Thoracic aorta (tissue), 2 donors: Measurements from ENCODE around the gene ARMC9. TPM values are rescaled to one million over a fixed set of nuclear protein-coding genes. Genes with fewer than 3 reads are reported as not detected.
A peak's percentile ranks its signal among the peaks of the same experiment; 100 is the strongest.

Experiments
- ATAC-seq: fragments of 150-250 bp; one replicate; pipeline ENCODE4 v1.8.0; 2017; ENCODE audit warnings: low read depth; ENCODE audit not compliant: insufficient number of reproducible peaks, low FRiP score
- DNase-seq: peaks from one replicate; pipeline ENCODE4 v3.0.0-alpha.2; 2020; ENCODE audit warnings: low spot score
- H3K27ac ChIP-seq, 2 donors: fragments of 200-600 bp; sonication (generic); 1 replicate in 1 of 2; 2 replicates in 1 of 2; pipeline ENCODE4 v1.5.1; 2016; ENCODE audit warnings: mild to moderate bottlenecking in 2 of 2, moderate library complexity in 2 of 2
- H3K27me3 ChIP-seq: fragments of 200-600 bp; sonication (generic); replicated peaks from 2 replicates; pipeline ENCODE4 v1.6.0; 2016; ENCODE audit warnings: mild to moderate bottlenecking; ENCODE audit not compliant: insufficient read depth
- H3K36me3 ChIP-seq: fragments of 200-600 bp; sonication (generic); one replicate; pipeline ENCODE4 v1.5.1; 2016
- H3K4me1 ChIP-seq, 2 donors: fragments of 200-600 bp; sonication (generic); 1 replicate in 1 of 2; 2 replicates in 1 of 2; pipeline versions ENCODE4 v1.5.1 to v1.6.0; 2016; ENCODE audit warnings: low read depth in 2 of 2, mild to moderate bottlenecking in 1 of 2; ENCODE audit not compliant: control insufficient read depth in 1 of 2
- H3K4me3 ChIP-seq: fragments of 200-600 bp; sonication (generic); 2 replicates; pipeline ENCODE4 v1.5.1; 2016; ENCODE audit warnings: mild to moderate bottlenecking
- H3K9me3 ChIP-seq: fragments of 200-600 bp; sonication (generic); 2 replicates; pipeline ENCODE4 v1.5.1; 2016
- CTCF ChIP-seq: fragments of 200-600 bp; sonication (generic); IDR thresholded peaks from one replicate; pipeline ENCODE4 v1.5.1; 2019; ENCODE audit warnings: antibody characterized with exemption
- total RNA-seq, 2 donors: library from RNA; depleted of rRNA; stranded (reverse); fragments of >200 nt; gene quantifications; one replicate each; pipeline versions ENCODE4 v1.1.0 to v1.2.3, GENCODE V29; 2016

ARMC9 gene
- total RNA-seq, 2 donors from 2014 or later = 68.5 to 103 TPM

DNA sequence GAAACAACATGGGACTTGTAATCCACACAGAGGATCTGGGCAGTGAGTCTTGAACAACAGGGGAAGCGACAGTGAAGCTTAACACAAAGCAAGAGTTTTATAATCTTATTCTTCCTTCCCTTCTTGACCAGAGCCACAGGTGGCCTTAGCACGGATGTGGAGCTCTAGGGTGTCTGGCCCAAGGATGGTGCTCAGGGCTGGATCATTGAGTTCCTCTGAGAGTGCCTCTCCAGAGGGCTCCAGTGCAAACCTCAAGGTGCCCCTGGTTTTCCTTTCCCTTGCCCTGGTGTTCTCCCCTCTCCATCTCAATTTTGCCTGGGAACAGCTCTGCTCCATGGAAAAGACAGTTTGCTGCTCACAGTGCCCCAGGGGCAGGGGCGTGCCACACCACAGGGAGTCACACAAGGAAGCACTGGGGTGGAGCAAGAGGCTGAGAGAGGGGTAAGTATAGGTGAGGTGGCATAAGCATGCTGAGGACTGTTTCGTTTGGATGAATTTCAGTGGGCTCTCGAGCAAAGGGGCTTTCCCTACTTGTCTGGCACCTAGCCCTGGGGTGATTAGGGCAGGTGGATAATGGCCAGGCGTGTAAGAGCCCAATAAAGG, 108.5 kb downstream of the ARMC9 start:
- no peak for ATAC-seq
- Histone ChIP-seq H3K4me3 (no peak overlapping the region), H3K27ac (no peak overlapping the region), H3K4me1 (peaks cover 0 to 35% of the 10 kb centered on the region in 2 donors), H3K36me3 (no peaks in the 10 kb centered on the region), H3K27me3 (no peaks in the 10 kb centered on the region), H3K9me3 (no peaks in the 10 kb centered on the region)
- no peak for DNase-seq
- no peak for TF ChIP-seq CTCF

DNA sequence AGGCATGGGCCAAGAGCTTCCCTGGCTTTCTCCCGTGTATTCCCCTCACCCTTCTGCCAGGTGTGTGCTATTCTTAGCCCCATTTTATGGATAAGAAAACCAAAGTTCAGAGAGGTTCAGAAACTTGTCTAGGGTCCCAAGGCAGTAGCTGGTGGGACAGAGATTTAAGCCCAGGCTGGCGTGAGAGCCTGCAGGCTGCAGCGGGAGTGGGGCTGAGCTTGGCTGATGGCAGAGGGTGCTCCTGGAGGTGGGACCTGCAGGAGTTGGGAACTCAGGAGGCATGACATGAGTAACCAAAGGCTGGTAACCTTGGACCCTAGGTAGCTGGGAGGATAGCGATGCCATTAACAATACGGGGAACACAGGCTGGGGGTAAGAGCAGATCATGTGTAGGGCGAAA, 109.8 kb downstream of the ARMC9 start:
- Histone ChIP-seq H3K36me3 (no peaks in the 10 kb centered on the region), H3K4me1 (peaks cover 0 to 40% of the 10 kb centered on the region in 2 donors), H3K27me3 (no peaks in the 10 kb centered on the region), H3K27ac (no peak overlapping the region), H3K9me3 (no peaks in the 10 kb centered on the region), H3K4me3 (no peak overlapping the region)
- DNase-seq (no peak), ATAC-seq (no peak)
- TF ChIP-seq CTCF = no peak

- H3K27me3 ChIP-seq = no peaks in the 10 kb centered on the region
- H3K4me3 ChIP-seq = no peak overlapping the region
- H3K4me1 ChIP-seq = peaks cover 0 to 40% of the 10 kb centered on the region in 2 donors
- no peak overlapping the region for H3K27ac ChIP-seq
- H3K9me3 ChIP-seq = no peaks in the 10 kb centered on the region
- no peaks in the 10 kb centered on the region for H3K36me3 ChIP-seq
- DNase-seq (no peak), ATAC-seq (no peak)
- no peak for TF ChIP-seq CTCF
These were observed 110.4 kb downstream of the ARMC9 start for GRCh38 chr2:231308631-231309428.

- Histone ChIP-seq H3K9me3 (no peaks in the 10 kb centered on the region), H3K4me3 (no peak overlapping the region), H3K27ac (peak overlapping the region in 1 of 2 donors; percentile 11), H3K27me3 (no peaks in the 10 kb centered on the region), H3K4me1 (peaks cover 0 to 30% of the 10 kb centered on the region in 2 donors), H3K36me3 (no peaks in the 10 kb centered on the region)
- ATAC-seq (no peak), DNase-seq (no peak)
- TF ChIP-seq CTCF = no peak
These were observed 113.6 kb downstream of the ARMC9 start for GRCh38 chr2:231312066-231312465.

DNA sequence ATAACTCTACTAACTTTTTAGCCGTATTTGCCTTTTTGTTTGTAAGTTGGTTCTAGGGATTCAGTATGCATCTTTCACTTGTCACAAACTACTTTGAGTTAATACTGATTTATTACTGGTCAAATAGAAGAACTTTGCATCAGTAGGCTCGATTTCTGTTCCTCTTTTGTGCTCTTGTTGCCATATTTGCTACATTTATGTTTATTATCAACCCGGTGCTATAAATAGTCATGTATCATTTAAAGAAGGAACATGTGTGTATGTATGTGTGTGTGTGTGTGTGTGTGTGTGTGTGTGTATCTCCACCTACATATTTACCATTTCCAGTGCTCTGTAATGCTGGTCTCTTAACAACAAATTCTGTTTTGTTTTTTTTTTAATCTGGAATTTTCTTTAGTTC, 117.5 kb downstream of the ARMC9 start:
- TF ChIP-seq CTCF = no peak
- Histone ChIP-seq H3K4me3 (no peak overlapping the region), H3K27ac (no peak overlapping the region), H3K36me3 (no peaks in the 10 kb centered on the region), H3K27me3 (no peaks in the 10 kb centered on the region), H3K9me3 (no peaks in the 10 kb centered on the region), H3K4me1 (peaks cover 2 to 23% of the 10 kb centered on the region in 2 donors)
- ATAC-seq = no peak
- DNase-seq = no peak
